HCT116 (cell line): ENCODE measurements around the gene CHM. TPM values are rescaled to one million over a fixed set of nuclear protein-coding genes. Genes with fewer than 3 reads are reported as not detected.

Source experiments
- ATAC-seq: fragments of 200-7000 bp; cut with Tn5 transposase; 2 replicates; pipeline ENCODE4 v1.9.1; 2020; ENCODE audit warnings: mild to moderate bottlenecking, moderate library complexity
- BruUV-seq: library from RNA; stranded (reverse); fragments of 400-500 nt; replicated peaks from 2 replicates; lab custom pipeline; 2021; lab: Mats Ljungman, UMichigan
- CTCF ChIA-PET: fragments of 300-600 bp; sonication (Branson Sonifier 250); formaldehyde crosslinking; loops from one replicate; lab custom pipeline; 2021; ENCODE audit warnings: antibody characterized with exemption; lab: Charles Lee
- POLR2A ChIA-PET: fragments of 300-600, 350-600 bp; sonication (Branson Sonifier 250); formaldehyde crosslinking; loops from one replicate; lab custom pipeline; 2021; ENCODE audit warnings: antibody characterized with exemption; lab: Charles Lee
- RAD21 ChIA-PET, 2 experiments: fragments of 300-600 bp; sonication (Branson Sonifier 250); formaldehyde crosslinking; loops; one replicate each; lab custom pipeline; 2023; ENCODE audit warnings: low total read pairs in 2 of 2; ENCODE audit not compliant: uncharacterized antibody in 2 of 2, unreplicated experiment in 2 of 2, low non-redundant PET in 1 of 2; lab: Charles Lee
- DNase-seq: peaks from one replicate; pipeline ENCODE4 v3.0.0-alpha.2; 2010; ENCODE audit warnings: low read depth, low spot score
- H2AFZ ChIP-seq: fragments of 200-600 bp; shearing (Covaris generic), sonication (generic); 2 replicates; pipeline ENCODE4 v1.6.1; 2017; ENCODE audit warnings: low read depth, mixed run types, mixed read lengths, antibody characterized with exemption, low read length; ENCODE audit not compliant: poor library complexity, severe bottlenecking
- H3K27ac ChIP-seq: 2 replicates; pipeline ENCODE4 v1.5.1; 2012; ENCODE audit warnings: low read depth, low read length
- H3K27me3 ChIP-seq: fragments of 200-600 bp; sonication (generic); 2 replicates; pipeline ENCODE4 v1.6.1; 2016; ENCODE audit warnings: mixed run types, low read length, mixed read lengths; ENCODE audit not compliant: insufficient read depth
- H3K36me3 ChIP-seq, 2 experiments: fragments of 200-500 bp in 1 of 2; fragments of 200-600 bp in 1 of 2; sonication (Bioruptor generic) in 1 of 2; sonication (generic) in 1 of 2; 2 replicates each; pipeline versions ENCODE4 v1.5.1 to v1.6.1; 2014 to 2016; ENCODE audit warnings: low read length in 2 of 2, inconsistent platforms in 1 of 2, mixed read lengths in 1 of 2, mixed run types in 1 of 2; ENCODE audit not compliant: insufficient read depth in 2 of 2, control insufficient read depth in 1 of 2
- H3K4me1 ChIP-seq, 2 experiments: fragments of 200-600 bp in 1 of 2; sonication (generic) in 1 of 2; 2 replicates each; pipeline versions ENCODE4 v1.5.1 to v1.6.1; 2012 to 2017; ENCODE audit warnings: low read length in 2 of 2, inconsistent platforms in 1 of 2, mild to moderate bottlenecking in 1 of 2, mixed read lengths in 1 of 2, mixed run types in 1 of 2, moderate library complexity in 1 of 2; ENCODE audit not compliant: insufficient read depth in 2 of 2, control insufficient read depth in 1 of 2
- H3K4me2 ChIP-seq: fragments of 200-600 bp; sonication (generic); 2 replicates; pipeline ENCODE4 v1.6.1; 2017; ENCODE audit warnings: mixed run types, low read length, mixed read lengths
- H3K4me3 ChIP-seq, 2 experiments: fragments of 200-600 bp in 1 of 2; sonication (generic) in 1 of 2; replicated peaks in 1 of 2; 2 replicates each; pipeline ENCODE4 v1.5.1; 2011 to 2016; ENCODE audit warnings: low read length in 2 of 2, control low read depth in 1 of 2, low read depth in 1 of 2, mild to moderate bottlenecking in 1 of 2, mixed read lengths in 1 of 2, mixed run types in 1 of 2
- H3K79me2 ChIP-seq: fragments of 200-600 bp; sonication (generic); 2 replicates; pipeline ENCODE4 v1.6.1; 2017; ENCODE audit warnings: mild to moderate bottlenecking, mixed run types, low read length, moderate library complexity, mixed read lengths; ENCODE audit not compliant: insufficient read depth
- H3K9ac ChIP-seq: fragments of 200-600 bp; sonication (generic); 2 replicates; pipeline ENCODE4 v1.6.1; 2016; ENCODE audit warnings: low read length, mixed read lengths
- H3K9me2 ChIP-seq: fragments of 200-600 bp; sonication (generic), shearing (Covaris generic); 2 replicates; pipeline ENCODE4 v1.6.1; 2017; ENCODE audit warnings: mixed run types, mild to moderate bottlenecking, moderate library complexity; ENCODE audit not compliant: insufficient read depth
- H3K9me3 ChIP-seq, 2 experiments: fragments of 200-500 bp in 1 of 2; fragments of 200-600 bp in 1 of 2; sonication (Bioruptor generic) in 1 of 2; sonication (generic) in 1 of 2; 2 replicates each; pipeline ENCODE4 v1.6.1; 2014 to 2017; ENCODE audit warnings: low read length in 2 of 2, mixed read lengths in 2 of 2, inconsistent platforms in 1 of 2, low read depth in 1 of 2, mild to moderate bottlenecking in 1 of 2, mixed run types in 1 of 2, moderate library complexity in 1 of 2; ENCODE audit not compliant: control insufficient read depth in 1 of 2, insufficient read depth in 1 of 2
- H4K20me1 ChIP-seq: fragments of 200-600 bp; sonication (generic), shearing (Covaris generic); 2 replicates; pipeline ENCODE4 v1.6.1; 2017; ENCODE audit warnings: mixed run types, mild to moderate bottlenecking, moderate library complexity; ENCODE audit not compliant: insufficient read depth
- ATF3 ChIP-seq: IDR thresholded peaks from 2 replicates; pipeline ENCODE4 v1.6.1; 2012
- CTCF ChIP-seq, 3 experiments: fragments of 200-600 bp in 1 of 3; sonication (generic) in 1 of 3; IDR thresholded peaks in 2 of 3; conservative IDR thresholded peaks in 1 of 3; 2 replicates each; pipeline ENCODE4 v1.5.1; 2012 to 2017; ENCODE audit warnings: low read depth in 2 of 3, low read length in 2 of 3, antibody characterized with exemption in 1 of 3, borderline replicate concordance in 1 of 3, control low read depth in 1 of 3, mild to moderate bottlenecking in 1 of 3, mixed read lengths in 1 of 3, mixed run types in 1 of 3, moderate library complexity in 1 of 3; ENCODE audit not compliant: insufficient read depth in 1 of 3
- ELF1 ChIP-seq: IDR thresholded peaks from 2 replicates; pipeline ENCODE4 v1.6.1; 2012; ENCODE audit warnings: low read depth, borderline replicate concordance
- EZH2 ChIP-seq: fragments of 200-600 bp; sonication (generic); IDR thresholded peaks from 2 replicates; pipeline ENCODE4 v1.6.1; 2017; ENCODE audit warnings: antibody characterized with exemption, mixed run types
- FOSL1 ChIP-seq: IDR thresholded peaks from 2 replicates; pipeline ENCODE4 v1.6.1; 2012; ENCODE audit warnings: low read depth
- JUND ChIP-seq: IDR thresholded peaks from 2 replicates; pipeline ENCODE4 v1.6.1; 2012
- MAX ChIP-seq: IDR thresholded peaks from 2 replicates; pipeline ENCODE4 v1.6.1; 2012
- RAD21 ChIP-seq: IDR thresholded peaks from 2 replicates; pipeline ENCODE4 v1.6.1; 2012; ENCODE audit warnings: low read depth, mild to moderate bottlenecking
- REST ChIP-seq: IDR thresholded peaks from 2 replicates; pipeline ENCODE4 v1.6.1; 2012; ENCODE audit warnings: low read depth
- SIN3A ChIP-seq: IDR thresholded peaks from 2 replicates; pipeline ENCODE4 v1.6.1; 2012; ENCODE audit warnings: low read depth
- SP1 ChIP-seq: IDR thresholded peaks from 2 replicates; pipeline ENCODE4 v1.6.1; 2012; ENCODE audit warnings: low read depth
- SRF ChIP-seq: IDR thresholded peaks from 2 replicates; pipeline ENCODE4 v1.6.1; 2012; ENCODE audit warnings: low read depth
- TCF7L2 ChIP-seq: IDR thresholded peaks from 2 replicates; pipeline ENCODE4 v1.7.0; 2011; ENCODE audit warnings: borderline replicate concordance, inconsistent platforms; ENCODE audit not compliant: insufficient read depth, insufficient read length; ENCODE audit errors: extremely low read depth
- YY1 ChIP-seq: IDR thresholded peaks from 2 replicates; pipeline ENCODE4 v1.6.1; 2011; ENCODE audit warnings: low read length, low read depth, moderate library complexity, mild to moderate bottlenecking; ENCODE audit not compliant: insufficient replicate concordance; ENCODE audit errors: extremely low read depth
- ZNF274 ChIP-seq: fragments of 200-500 bp; sonication (Bioruptor generic); IDR thresholded peaks from 2 replicates; pipeline ENCODE4 v1.6.1; 2014; ENCODE audit warnings: mild to moderate bottlenecking, low read depth, low read length, inconsistent platforms
- intact Hi-C: fragments of 100-400 bp; cut with micrococcal nuclease; formaldehyde crosslinking; loops from 2 replicates; pipeline ENCODE4 v1.10.0; 2022
- total RNA-seq: library from RNA; stranded (reverse); gene quantifications from one replicate; pipeline ENCODE4 v1.2.1, GENCODE V29; 2021; ENCODE audit not compliant: unreplicated experiment
- TF ChIP-seq, protein P1 (sequence below): IDR thresholded peaks from 2 replicates; pipeline ENCODE4 v1.6.1; 2011; ENCODE audit warnings: mild to moderate bottlenecking, low read length, moderate library complexity; ENCODE audit not compliant: insufficient replicate concordance; ENCODE audit errors: extremely low read depth

CHM gene
- total RNA-seq, 1 experiment from 2014 or later = 17.1 TPM

DNA sequence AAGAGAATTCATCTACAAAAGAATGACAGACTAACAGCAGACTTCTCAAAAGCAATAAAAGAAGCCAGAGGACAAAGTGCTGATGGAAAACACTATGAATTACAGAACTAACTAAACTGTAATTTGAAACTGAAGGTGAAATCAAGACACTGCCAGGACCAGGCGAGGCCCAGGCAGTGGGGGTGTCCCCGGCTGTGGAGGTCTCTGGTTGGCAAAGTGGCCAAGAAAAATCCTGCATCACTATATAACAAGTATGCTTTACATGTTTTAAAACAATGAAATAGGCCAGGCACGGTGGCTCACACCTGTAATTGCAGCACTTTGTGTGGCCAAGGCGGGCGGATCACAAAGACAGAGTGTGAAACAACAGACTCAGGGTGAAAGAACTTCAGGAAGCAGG, 32.9 kb downstream of the CHM start:
- CTCF ChIA-PET = no interaction called here
- Histone ChIP-seq H3K9me3 (no peaks in the 10 kb centered on the region), H3K4me1 (no peaks in the 10 kb centered on the region), H2AFZ (no peak overlapping the region), H4K20me1 (no peaks in the 10 kb centered on the region), H3K4me3 (no peak overlapping the region), H3K4me2 (no peak overlapping the region), H3K36me3 (no peaks in the 10 kb centered on the region), H3K27me3 (no peaks in the 10 kb centered on the region), H3K27ac (no peak overlapping the region), H3K9ac (no peak overlapping the region), H3K9me2 (no peaks in the 10 kb centered on the region)
- BruUV-seq = no TSS peak
- DNase-seq = no peak
- intact Hi-C loops = no loop called here
- RAD21 ChIA-PET = no interaction called here
- no peak for TF ChIP-seq ATF3
- no peak for TF ChIP-seq ELF1
- TF ChIP-seq MAX = no peak
- TF ChIP-seq SRF = no peak
- TF ChIP-seq, protein P1, sequence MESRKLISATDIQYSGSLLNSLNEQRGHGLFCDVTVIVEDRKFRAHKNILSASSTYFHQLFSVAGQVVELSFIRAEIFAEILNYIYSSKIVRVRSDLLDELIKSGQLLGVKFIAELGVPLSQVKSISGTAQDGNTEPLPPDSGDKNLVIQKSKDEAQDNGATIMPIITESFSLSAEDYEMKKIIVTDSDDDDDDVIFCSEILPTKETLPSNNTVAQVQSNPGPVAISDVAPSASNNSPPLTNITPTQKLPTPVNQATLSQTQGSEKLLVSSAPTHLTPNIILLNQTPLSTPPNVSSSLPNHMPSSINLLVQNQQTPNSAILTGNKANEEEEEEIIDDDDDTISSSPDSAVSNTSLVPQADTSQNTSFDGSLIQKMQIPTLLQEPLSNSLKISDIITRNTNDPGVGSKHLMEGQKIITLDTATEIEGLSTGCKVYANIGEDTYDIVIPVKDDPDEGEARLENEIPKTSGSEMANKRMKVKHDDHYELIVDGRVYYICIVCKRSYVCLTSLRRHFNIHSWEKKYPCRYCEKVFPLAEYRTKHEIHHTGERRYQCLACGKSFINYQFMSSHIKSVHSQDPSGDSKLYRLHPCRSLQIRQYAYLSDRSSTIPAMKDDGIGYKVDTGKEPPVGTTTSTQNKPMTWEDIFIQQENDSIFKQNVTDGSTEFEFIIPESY = no peak
- no peak for TF ChIP-seq CTCF (IDR thresholded peaks at IDR 0.05 in 2 of 3, conservative IDR thresholded peaks at IDR 0.05 in 1 of 3; ENCODE audit: borderline replicate concordance in 1 of 3, insufficient read depth in 1 of 3, low read depth in 2 of 3, low read length in 2 of 3)
- no peak for TF ChIP-seq EZH2
- TF ChIP-seq SIN3A = no peak
- no peak for TF ChIP-seq ZNF274
- TF ChIP-seq RAD21 = no peak
- TF ChIP-seq TCF7L2 = no peak
- no peak for TF ChIP-seq FOSL1
- TF ChIP-seq REST = no peak
- TF ChIP-seq YY1 = no peak
- no peak for TF ChIP-seq JUND
- TF ChIP-seq SP1 = no peak
- TF ChIP-seq, all 23 proteins: peak for 0
- H3K79me2 ChIP-seq = no peaks in the 10 kb centered on the region
- ATAC-seq = no peak
- POLR2A ChIA-PET = no interaction called here
